Measurements from ENCODE around the gene SLC30A5.
A peak's percentile ranks its signal among the peaks of the same experiment; 100 is the strongest.
"Not testable (repeated sequence)": the region's sequence is repeated elsewhere in the genome, so short reads cannot be mapped to it uniquely, and the experiment has no call there.

SLC30A5 gene

GRCh38 chr5:69084195-69084594 lies 9.6 kb upstream of the SLC30A5 start:
- Histone ChIP-seq H3K36me3 (ENCODE audit: control insufficient read depth in 4 of 4, insufficient read depth in 4 of 4, low read length in 3 of 4) (no peaks in the 10 kb centered on the region), H3K9me3 (ENCODE audit: control extremely low read depth in 1 of 5, control insufficient read depth in 4 of 5, insufficient read depth in 2 of 5, low read depth in 1 of 5, low read length in 4 of 5) (no peaks in the 10 kb centered on the region), H3K27me3 (replicated peaks in 2 of 5; ENCODE audit: control insufficient read depth in 4 of 5, insufficient read depth in 5 of 5, low read length in 4 of 5) (no peaks in the 10 kb centered on the region), H3K4me1 (ENCODE audit: control extremely low read depth in 1 of 4, control insufficient read depth in 4 of 4, insufficient read depth in 4 of 4, low read length in 3 of 4) (peaks cover 0 to 15% (median 3%) of the 10 kb centered on the region in 4 experiments), H3K27ac (ENCODE audit: insufficient read depth in 1 of 2, low read depth in 1 of 2, low read length in 2 of 2, poor library complexity in 1 of 2, severe bottlenecking in 2 of 2) (no peak overlapping the region), H3K4me3 (ENCODE audit: control insufficient read depth in 1 of 7, extremely low read depth in 1 of 7, insufficient read depth in 4 of 7, low read depth in 2 of 7, low read length in 6 of 7) (peak overlapping the region in 1 of 7 experiments; percentile 12)
- ChIA-PET CTCF (interaction anchor here (1.3 to 2.2 kb wide), 2 partner anchors 9 to 22 kb away, joined by 4 to 17 read pairs; partner anchors contain the start of gene SLC30A5), POLR2A (no interaction called here)
- 9% methylated on average over 3 of the region's 3 CpGs for WGBS (ENCODE audit: insufficient coverage)
- peak; percentile 14 to 61 (median 45) for DNase-seq

GRCh38 chr5:69084903-69085302 lies 8.9 kb upstream of the SLC30A5 start:
- ChIA-PET CTCF (interaction anchor here (0.5 to 2.2 kb wide), 3 partner anchors 9 to 21 kb away, joined by 3 to 17 read pairs (median 4); partner anchors contain the start of gene SLC30A5), POLR2A (interaction anchor here (0.6 kb wide), 2 partner anchors 9 to 408 kb away, joined by 3 to 4 read pairs; partner anchors contain the start of genes OCLN and SLC30A5)
- H3K27me3 ChIP-seq (replicated peaks in 2 of 5; ENCODE audit: control insufficient read depth in 4 of 5, insufficient read depth in 5 of 5, low read length in 4 of 5) = no peaks in the 10 kb centered on the region
- WGBS (ENCODE audit: insufficient coverage) = 100% methylated on average over 2 of the region's 2 CpGs
- peaks cover 0 to 15% (median 3%) of the 10 kb centered on the region in 4 experiments for H3K4me1 ChIP-seq (ENCODE audit: control extremely low read depth in 1 of 4, control insufficient read depth in 4 of 4, insufficient read depth in 4 of 4, low read length in 3 of 4)
- no peaks in the 10 kb centered on the region for H3K36me3 ChIP-seq (ENCODE audit: control insufficient read depth in 4 of 4, insufficient read depth in 4 of 4, low read length in 3 of 4)
- H3K9me3 ChIP-seq (ENCODE audit: control extremely low read depth in 1 of 5, control insufficient read depth in 4 of 5, insufficient read depth in 2 of 5, low read depth in 1 of 5, low read length in 4 of 5) = no peaks in the 10 kb centered on the region
- no peak for DNase-seq
- H3K4me3 ChIP-seq (ENCODE audit: control insufficient read depth in 1 of 7, extremely low read depth in 1 of 7, insufficient read depth in 4 of 7, low read depth in 2 of 7, low read length in 6 of 7) = no peak overlapping the region
- H3K27ac ChIP-seq (ENCODE audit: insufficient read depth in 1 of 2, low read depth in 1 of 2, low read length in 2 of 2, poor library complexity in 1 of 2, severe bottlenecking in 2 of 2) = no peak overlapping the region

- no peak for DNase-seq
- H3K4me1 ChIP-seq (ENCODE audit: control extremely low read depth in 1 of 4, control insufficient read depth in 4 of 4, insufficient read depth in 4 of 4, low read length in 3 of 4) = peaks cover 0 to 15% (median 3%) of the 10 kb centered on the region in 4 experiments
- POLR2A ChIA-PET = no interaction called here
- H3K9me3 ChIP-seq (ENCODE audit: control extremely low read depth in 1 of 5, control insufficient read depth in 4 of 5, insufficient read depth in 2 of 5, low read depth in 1 of 5, low read length in 4 of 5) = no peaks in the 10 kb centered on the region
- no peaks in the 10 kb centered on the region for H3K27me3 ChIP-seq (replicated peaks in 2 of 5; ENCODE audit: control insufficient read depth in 4 of 5, insufficient read depth in 5 of 5, low read length in 4 of 5)
- WGBS (ENCODE audit: insufficient coverage) = 100% methylated on average over 5 of the region's 5 CpGs
- CTCF ChIA-PET = no interaction called here
- no peak overlapping the region for H3K27ac ChIP-seq (ENCODE audit: insufficient read depth in 1 of 2, low read depth in 1 of 2, low read length in 2 of 2, poor library complexity in 1 of 2, severe bottlenecking in 2 of 2)
- H3K4me3 ChIP-seq (ENCODE audit: control insufficient read depth in 1 of 7, extremely low read depth in 1 of 7, insufficient read depth in 4 of 7, low read depth in 2 of 7, low read length in 6 of 7) = no peak overlapping the region
- H3K36me3 ChIP-seq (ENCODE audit: control insufficient read depth in 4 of 4, insufficient read depth in 4 of 4, low read length in 3 of 4) = no peaks in the 10 kb centered on the region
Measured at GRCh38 chr5:69086206-69086605, 7.6 kb upstream of the SLC30A5 start.

GRCh38 chr5:69088006-69088405 lies 5.8 kb upstream of the SLC30A5 start:
- H3K4me3 ChIP-seq (ENCODE audit: control insufficient read depth in 1 of 7, extremely low read depth in 1 of 7, insufficient read depth in 4 of 7, low read depth in 2 of 7, low read length in 6 of 7); POLR2A ChIA-PET; H3K27ac ChIP-seq (ENCODE audit: insufficient read depth in 1 of 2, low read depth in 1 of 2, low read length in 2 of 2, poor library complexity in 1 of 2, severe bottlenecking in 2 of 2); H3K36me3 ChIP-seq (ENCODE audit: control insufficient read depth in 4 of 4, insufficient read depth in 4 of 4, low read length in 3 of 4); H3K27me3 ChIP-seq (replicated peaks in 2 of 5; ENCODE audit: control insufficient read depth in 4 of 5, insufficient read depth in 5 of 5, low read length in 4 of 5); DNase-seq; H3K9me3 ChIP-seq (ENCODE audit: control extremely low read depth in 1 of 5, control insufficient read depth in 4 of 5, insufficient read depth in 2 of 5, low read depth in 1 of 5, low read length in 4 of 5); CTCF ChIA-PET: not testable (repeated sequence)
- WGBS (ENCODE audit: insufficient coverage) = 100% methylated on average over 1 of the region's 7 CpGs
- H3K4me1 ChIP-seq (ENCODE audit: control extremely low read depth in 1 of 4, control insufficient read depth in 4 of 4, insufficient read depth in 4 of 4, low read length in 3 of 4) = peaks cover 0 to 15% (median 3%) of the 10 kb centered on the region in 4 experiments

GRCh38 chr5:69090158-69090557 lies 3.7 kb upstream of the SLC30A5 start:
- WGBS (ENCODE audit: insufficient coverage) = no CpG with 5 or more reads among the region's 3 CpGs
- POLR2A ChIA-PET = no interaction called here
- CTCF ChIA-PET = interaction anchor here (0.6 to 1.2 kb wide), 3 partner anchors 14 to 697 kb away, joined by 3 to 4 read pairs (median 3); no protein-coding TSS in a partner anchor
- DNase-seq = no peak
- Histone ChIP-seq H3K4me3 (ENCODE audit: control insufficient read depth in 1 of 7, extremely low read depth in 1 of 7, insufficient read depth in 4 of 7, low read depth in 2 of 7, low read length in 6 of 7) (no peak overlapping the region), H3K27ac (ENCODE audit: insufficient read depth in 1 of 2, low read depth in 1 of 2, low read length in 2 of 2, poor library complexity in 1 of 2, severe bottlenecking in 2 of 2) (no peak overlapping the region), H3K36me3 (ENCODE audit: control insufficient read depth in 4 of 4, insufficient read depth in 4 of 4, low read length in 3 of 4) (no peaks in the 10 kb centered on the region), H3K27me3 (replicated peaks in 2 of 5; ENCODE audit: control insufficient read depth in 4 of 5, insufficient read depth in 5 of 5, low read length in 4 of 5) (no peaks in the 10 kb centered on the region), H3K4me1 (ENCODE audit: control extremely low read depth in 1 of 4, control insufficient read depth in 4 of 4, insufficient read depth in 4 of 4, low read length in 3 of 4) (peaks cover 3 to 9% (median 6%) of the 10 kb centered on the region in 4 experiments), H3K9me3 (ENCODE audit: control extremely low read depth in 1 of 5, control insufficient read depth in 4 of 5, insufficient read depth in 2 of 5, low read depth in 1 of 5, low read length in 4 of 5) (no peaks in the 10 kb centered on the region)

GRCh38 chr5:69091771-69092170 lies 2.0 kb upstream of the SLC30A5 start:
- CTCF ChIA-PET = no interaction called here
- Histone ChIP-seq H3K4me3 (ENCODE audit: control insufficient read depth in 1 of 7, extremely low read depth in 1 of 7, insufficient read depth in 4 of 7, low read depth in 2 of 7, low read length in 6 of 7) (no peak overlapping the region), H3K4me1 (ENCODE audit: control extremely low read depth in 1 of 4, control insufficient read depth in 4 of 4, insufficient read depth in 4 of 4, low read length in 3 of 4) (peaks cover 4 to 13% (median 8%) of the 10 kb centered on the region in 4 experiments), H3K36me3 (ENCODE audit: control insufficient read depth in 4 of 4, insufficient read depth in 4 of 4, low read length in 3 of 4) (peaks cover 0 to 8% (median 1%) of the 10 kb centered on the region in 4 experiments), H3K27ac (ENCODE audit: insufficient read depth in 1 of 2, low read depth in 1 of 2, low read length in 2 of 2, poor library complexity in 1 of 2, severe bottlenecking in 2 of 2) (no peak overlapping the region), H3K27me3 (replicated peaks in 2 of 5; ENCODE audit: control insufficient read depth in 4 of 5, insufficient read depth in 5 of 5, low read length in 4 of 5) (no peaks in the 10 kb centered on the region), H3K9me3 (ENCODE audit: control extremely low read depth in 1 of 5, control insufficient read depth in 4 of 5, insufficient read depth in 2 of 5, low read depth in 1 of 5, low read length in 4 of 5) (no peaks in the 10 kb centered on the region)
- POLR2A ChIA-PET = no interaction called here
- no peak for DNase-seq
- 91% methylated on average over 3 of the region's 6 CpGs for WGBS (ENCODE audit: insufficient coverage)

GRCh38 chr5:69092969-69093368 lies 845 bp upstream of the SLC30A5 start:
- H3K4me3 ChIP-seq (ENCODE audit: control insufficient read depth in 1 of 7, extremely low read depth in 1 of 7, insufficient read depth in 4 of 7, low read depth in 2 of 7, low read length in 6 of 7) = no peak overlapping the region
- WGBS (ENCODE audit: insufficient coverage) = 100% methylated on average over 3 of the region's 6 CpGs
- no peak for DNase-seq
- H3K27me3 ChIP-seq (replicated peaks in 2 of 5; ENCODE audit: control insufficient read depth in 4 of 5, insufficient read depth in 5 of 5, low read length in 4 of 5) = no peaks in the 10 kb centered on the region
- ChIA-PET CTCF (interaction anchor here (0.6 to 1.8 kb wide), 16 partner anchors 9 to 279 kb away, joined by 3 to 17 read pairs (median 4); partner anchors contain the start of genes CCDC125, CDK7, CENPH and RAD17), POLR2A (no interaction called here)
- no peak overlapping the region for H3K27ac ChIP-seq (ENCODE audit: insufficient read depth in 1 of 2, low read depth in 1 of 2, low read length in 2 of 2, poor library complexity in 1 of 2, severe bottlenecking in 2 of 2)
- no peaks in the 10 kb centered on the region for H3K9me3 ChIP-seq (ENCODE audit: control extremely low read depth in 1 of 5, control insufficient read depth in 4 of 5, insufficient read depth in 2 of 5, low read depth in 1 of 5, low read length in 4 of 5)
- peaks cover 4 to 13% (median 8%) of the 10 kb centered on the region in 4 experiments for H3K4me1 ChIP-seq (ENCODE audit: control extremely low read depth in 1 of 4, control insufficient read depth in 4 of 4, insufficient read depth in 4 of 4, low read length in 3 of 4)
- H3K36me3 ChIP-seq (ENCODE audit: control insufficient read depth in 4 of 4, insufficient read depth in 4 of 4, low read length in 3 of 4) = peaks cover 0 to 13% (median 3%) of the 10 kb centered on the region in 4 experiments
